ENCODE data around the gene NFKBIZ.
A peak's percentile ranks its signal among the peaks of the same experiment; 100 is the strongest.

NFKBIZ gene, protein sequence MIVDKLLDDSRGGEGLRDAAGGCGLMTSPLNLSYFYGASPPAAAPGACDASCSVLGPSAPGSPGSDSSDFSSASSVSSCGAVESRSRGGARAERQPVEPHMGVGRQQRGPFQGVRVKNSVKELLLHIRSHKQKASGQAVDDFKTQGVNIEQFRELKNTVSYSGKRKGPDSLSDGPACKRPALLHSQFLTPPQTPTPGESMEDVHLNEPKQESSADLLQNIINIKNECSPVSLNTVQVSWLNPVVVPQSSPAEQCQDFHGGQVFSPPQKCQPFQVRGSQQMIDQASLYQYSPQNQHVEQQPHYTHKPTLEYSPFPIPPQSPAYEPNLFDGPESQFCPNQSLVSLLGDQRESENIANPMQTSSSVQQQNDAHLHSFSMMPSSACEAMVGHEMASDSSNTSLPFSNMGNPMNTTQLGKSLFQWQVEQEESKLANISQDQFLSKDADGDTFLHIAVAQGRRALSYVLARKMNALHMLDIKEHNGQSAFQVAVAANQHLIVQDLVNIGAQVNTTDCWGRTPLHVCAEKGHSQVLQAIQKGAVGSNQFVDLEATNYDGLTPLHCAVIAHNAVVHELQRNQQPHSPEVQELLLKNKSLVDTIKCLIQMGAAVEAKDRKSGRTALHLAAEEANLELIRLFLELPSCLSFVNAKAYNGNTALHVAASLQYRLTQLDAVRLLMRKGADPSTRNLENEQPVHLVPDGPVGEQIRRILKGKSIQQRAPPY

GRCh38 chr3:101848754-101849713 is at the start of gene NFKBIZ:
Gene NFKBIZ (plus strand): TSS chr3:101849514. CDS start chr3:101849629, 115 bp downstream.
- DNase-seq (ENCODE audit: low read depth in 4 of 4, low spot score in 1 of 4) = peak; percentile 69 to 91 (median 83)

DNA sequence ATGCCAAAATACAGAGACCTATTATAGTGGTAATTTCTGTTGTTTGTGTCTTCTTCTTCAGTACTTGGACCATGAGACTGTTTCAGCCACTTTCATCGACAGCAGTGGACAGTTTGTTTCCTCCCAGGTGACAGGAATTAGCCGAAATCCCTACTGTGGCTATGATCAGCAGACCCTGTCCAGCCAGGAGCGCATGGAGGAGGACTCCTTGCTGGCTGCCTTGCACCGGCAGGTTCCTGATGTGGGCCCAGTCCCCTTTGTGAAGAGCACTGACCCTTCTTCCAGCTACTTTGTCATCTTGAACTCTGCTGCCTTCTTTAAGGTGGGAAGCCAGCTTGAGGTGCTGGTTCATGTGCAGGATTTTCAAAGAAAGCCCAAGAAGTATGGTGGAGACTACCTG is 48.1 kb upstream of the NFKBIZ start:
- no peak for DNase-seq (ENCODE audit: low read depth in 4 of 4, low spot score in 1 of 4)

- DNase-seq (ENCODE audit: low read depth in 4 of 4, low spot score in 1 of 4) = no peak
Measured at GRCh38 chr3:101802179-101802578, 47.1 kb upstream of the NFKBIZ start.

- peak in 3 of 4 experiments; percentile 23 to 34 (median 31) for DNase-seq (ENCODE audit: low read depth in 4 of 4, low spot score in 1 of 4)
Measured at GRCh38 chr3:101803173-101803782, 46.0 kb upstream of the NFKBIZ start.

DNA sequence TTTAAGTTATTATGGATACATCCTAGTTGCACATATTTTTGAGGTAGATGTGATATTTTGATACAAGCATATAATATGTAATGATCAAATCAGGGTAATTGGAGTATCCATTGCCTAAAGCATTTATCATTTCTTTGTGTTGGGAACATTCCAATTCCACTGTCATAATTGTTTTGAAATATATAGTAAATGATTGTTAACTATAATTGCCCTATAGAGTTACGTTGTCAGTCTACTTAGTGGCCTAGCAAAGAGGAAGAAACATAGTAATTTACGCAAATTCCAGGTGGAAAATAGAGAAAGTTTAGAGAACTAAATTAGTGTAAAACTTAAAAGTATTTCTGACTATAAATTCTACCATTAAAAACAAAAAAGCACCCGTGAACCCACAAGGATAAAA is 45.4 kb upstream of the NFKBIZ start:
- DNase-seq (ENCODE audit: low read depth in 4 of 4, low spot score in 1 of 4) = no peak

DNA sequence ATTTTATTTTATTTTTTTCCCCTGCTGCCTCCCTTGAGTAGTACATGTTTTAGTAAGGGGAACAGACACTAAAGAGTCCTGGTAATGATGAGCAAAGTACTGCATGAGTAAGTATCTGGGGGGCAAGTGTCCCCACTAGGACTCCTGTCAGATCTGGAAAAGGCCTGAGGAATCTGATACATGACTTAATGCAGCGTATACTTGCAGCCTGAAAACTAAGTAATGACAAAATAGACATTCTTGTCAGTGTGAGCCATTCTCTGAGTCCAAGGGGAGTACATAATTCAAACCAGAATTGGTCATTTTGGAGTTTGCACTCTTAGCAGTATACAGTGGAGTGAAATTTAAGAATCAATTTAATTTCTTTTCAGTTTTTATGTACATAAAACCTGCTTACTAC is 42.8 kb upstream of the NFKBIZ start:
- DNase-seq (ENCODE audit: low read depth in 4 of 4, low spot score in 1 of 4) = no peak

GRCh38 chr3:101807888-101808287 is 41.4 kb upstream of the NFKBIZ start:
- DNase-seq (ENCODE audit: low read depth in 4 of 4, low spot score in 1 of 4) = no peak

- peak in 1 of 4 experiments; percentile 13 for DNase-seq (ENCODE audit: low read depth in 4 of 4, low spot score in 1 of 4)
Measured at GRCh38 chr3:101809178-101810021, 39.9 kb upstream of the NFKBIZ start.

DNA sequence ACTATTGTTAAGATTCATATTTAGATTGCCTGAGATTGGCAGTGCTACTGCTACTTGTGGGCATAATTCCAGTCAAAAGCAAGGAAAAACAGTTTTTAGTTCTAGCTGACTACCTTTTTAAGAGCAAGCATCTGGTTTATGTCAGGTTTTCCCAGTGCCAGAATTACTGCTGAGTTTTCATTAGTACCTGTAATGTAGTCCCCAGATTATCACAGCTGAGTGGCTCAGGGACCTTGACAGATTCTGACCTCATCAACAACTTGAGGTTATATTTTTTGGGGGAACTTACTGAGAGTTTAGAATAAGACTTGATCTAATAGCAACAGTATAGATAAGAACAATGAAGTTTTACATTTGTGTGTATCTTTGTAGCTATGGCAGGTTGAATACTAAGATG is 39.3 kb upstream of the NFKBIZ start:
- DNase-seq (ENCODE audit: low read depth in 4 of 4, low spot score in 1 of 4) = no peak

DNA sequence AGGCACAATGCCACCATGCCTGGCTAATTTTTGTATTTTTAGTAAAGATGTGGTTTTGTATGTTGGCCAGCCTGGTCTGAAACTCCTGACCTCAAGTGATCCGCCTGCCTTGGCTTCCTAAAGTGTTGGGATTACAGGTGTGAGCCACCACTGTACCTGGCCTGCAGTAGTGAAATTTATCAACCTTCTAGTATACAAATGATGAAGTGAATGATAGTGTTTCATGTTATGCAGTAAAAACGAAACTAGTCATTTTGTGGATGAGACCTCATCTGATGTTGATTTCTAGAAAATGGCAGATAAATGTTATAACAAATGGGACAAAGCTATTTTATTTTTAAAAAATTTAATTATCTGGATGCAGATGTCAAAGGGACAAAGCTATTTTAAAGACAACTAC is 37.4 kb upstream of the NFKBIZ start:
- DNase-seq (ENCODE audit: low read depth in 4 of 4, low spot score in 1 of 4) = no peak

GRCh38 chr3:101812895-101813294 is 36.4 kb upstream of the NFKBIZ start:
- DNase-seq (ENCODE audit: low read depth in 4 of 4, low spot score in 1 of 4) = no peak

- no peak for DNase-seq (ENCODE audit: low read depth in 4 of 4, low spot score in 1 of 4)
Measured at GRCh38 chr3:101813817-101814440, 35.4 kb upstream of the NFKBIZ start.

GRCh38 chr3:101814835-101815234 is 34.5 kb upstream of the NFKBIZ start:
- DNase-seq (ENCODE audit: low read depth in 4 of 4, low spot score in 1 of 4) = no peak

DNA sequence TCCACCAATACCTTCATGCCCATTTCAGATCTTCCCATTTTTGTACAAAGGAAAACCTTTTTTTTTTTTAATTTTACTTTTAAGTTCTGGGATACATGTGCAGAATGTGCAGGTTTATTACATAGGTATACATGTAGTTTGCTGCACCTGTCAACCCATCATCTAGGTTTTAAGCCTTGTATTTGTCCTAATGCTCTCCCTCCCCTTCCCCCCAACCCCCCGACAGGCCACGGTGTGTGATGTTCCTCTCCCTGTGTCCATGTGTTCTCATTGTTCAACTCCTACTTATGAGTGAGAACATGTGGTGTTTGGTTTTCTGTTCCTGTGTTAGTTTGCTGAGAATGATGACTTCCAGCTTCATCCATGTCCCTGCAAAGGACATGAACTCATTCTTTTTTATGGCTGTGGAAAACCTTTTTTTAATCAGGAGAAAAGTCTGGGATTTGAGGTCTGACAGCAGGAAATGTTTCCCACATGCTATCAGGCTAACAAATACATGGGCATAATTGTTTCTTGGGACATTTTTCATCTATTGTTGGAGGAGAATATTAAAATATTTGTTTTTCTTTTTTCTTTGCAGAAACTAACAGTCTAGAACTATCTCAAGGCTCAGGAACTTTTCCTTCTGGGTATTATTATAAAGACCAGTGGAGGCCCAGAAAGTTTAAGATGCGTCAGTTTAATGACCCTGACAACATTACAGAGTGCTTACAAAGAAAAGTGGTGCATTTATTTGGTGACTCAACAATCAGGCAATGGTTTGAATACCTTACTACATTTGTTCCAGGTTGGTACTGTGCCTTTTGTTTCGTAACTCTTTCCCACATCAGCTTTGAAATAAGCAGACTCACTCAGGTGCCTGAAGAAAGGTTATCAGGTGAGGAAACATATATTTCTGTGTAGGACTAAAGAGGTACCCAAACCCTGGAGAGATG is 32.8 kb upstream of the NFKBIZ start:
- DNase-seq (ENCODE audit: low read depth in 4 of 4, low spot score in 1 of 4) = no peak

- DNase-seq (ENCODE audit: low read depth in 4 of 4, low spot score in 1 of 4) = no peak
Measured at GRCh38 chr3:101817992-101818391, 31.3 kb upstream of the NFKBIZ start.

DNA sequence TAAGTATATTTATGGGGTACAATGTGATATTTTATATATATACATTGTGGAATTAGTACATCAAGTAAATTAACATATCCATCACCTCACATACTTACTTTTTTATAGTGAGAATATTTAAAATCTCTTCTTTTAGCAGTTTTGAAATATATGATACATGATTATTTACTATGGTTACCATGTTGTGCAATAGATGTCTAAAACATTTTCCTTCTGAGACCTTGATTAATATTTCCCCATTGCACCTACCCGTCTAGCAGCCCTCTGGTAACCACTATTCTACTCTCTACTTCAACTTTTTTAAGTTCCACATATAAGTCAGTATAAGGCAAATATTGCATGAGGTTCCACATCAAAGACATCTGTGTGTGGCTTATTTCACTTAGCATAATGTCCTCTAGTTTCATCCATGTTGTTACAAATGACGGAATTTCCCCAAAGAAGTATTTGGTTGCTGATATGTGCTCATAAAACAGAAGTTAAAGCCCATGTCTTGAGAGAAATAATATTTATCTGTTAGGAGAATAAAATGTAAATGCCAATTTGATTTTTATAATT is 29.6 kb upstream of the NFKBIZ start:
- no peak for DNase-seq (ENCODE audit: low read depth in 4 of 4, low spot score in 1 of 4)

DNA sequence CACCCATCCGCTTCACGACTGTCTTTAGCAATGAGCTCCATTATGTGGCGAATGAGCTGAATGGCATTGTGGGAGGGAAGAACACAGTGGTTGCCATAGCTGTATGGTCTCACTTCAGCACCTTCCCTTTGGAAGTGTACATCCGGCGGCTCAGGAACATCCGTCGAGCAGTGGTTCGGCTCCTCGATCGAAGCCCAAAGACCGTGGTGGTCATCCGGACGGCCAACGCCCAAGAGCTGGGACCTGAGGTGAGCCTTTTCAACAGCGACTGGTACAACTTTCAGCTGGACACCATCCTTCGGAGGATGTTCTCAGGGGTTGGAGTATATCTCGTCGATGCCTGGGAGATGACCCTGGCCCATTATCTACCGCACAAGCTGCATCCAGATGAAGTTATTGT is 27.8 kb upstream of the NFKBIZ start:
- DNase-seq (ENCODE audit: low read depth in 4 of 4, low spot score in 1 of 4) = no peak

DNA sequence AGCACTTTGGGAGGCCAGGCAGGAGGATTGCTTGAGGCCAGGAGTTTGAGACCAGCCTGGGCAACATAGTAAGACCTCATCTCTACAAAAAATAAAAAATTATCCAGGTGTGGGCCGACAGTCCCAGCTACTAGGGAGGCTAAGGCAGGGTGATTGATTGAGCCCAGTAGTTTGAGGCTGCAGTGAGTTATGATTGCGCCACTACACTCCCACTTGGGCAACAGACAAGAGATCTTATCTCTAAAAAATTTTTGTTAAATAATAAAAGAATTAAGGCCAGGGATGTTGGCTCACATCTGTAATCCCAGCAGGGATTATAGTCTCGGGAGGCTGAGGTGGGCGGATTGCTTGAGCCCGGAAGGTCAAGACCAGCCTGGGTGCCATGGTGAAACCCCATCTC is 25.8 kb upstream of the NFKBIZ start:
- no peak for DNase-seq (ENCODE audit: low read depth in 4 of 4, low spot score in 1 of 4)
